Activated CD4-positive, alpha-beta T cell treated with anti-CD3 and anti-CD28 coated beads for 4 hours (primary cell): ENCODE data around the gene PPARG.

Experiments used
- DNase-seq, 2 donors: peaks; one replicate each; pipeline ENCODE4 v3.0.0-alpha.2; 2020

PPARG gene

DNA sequence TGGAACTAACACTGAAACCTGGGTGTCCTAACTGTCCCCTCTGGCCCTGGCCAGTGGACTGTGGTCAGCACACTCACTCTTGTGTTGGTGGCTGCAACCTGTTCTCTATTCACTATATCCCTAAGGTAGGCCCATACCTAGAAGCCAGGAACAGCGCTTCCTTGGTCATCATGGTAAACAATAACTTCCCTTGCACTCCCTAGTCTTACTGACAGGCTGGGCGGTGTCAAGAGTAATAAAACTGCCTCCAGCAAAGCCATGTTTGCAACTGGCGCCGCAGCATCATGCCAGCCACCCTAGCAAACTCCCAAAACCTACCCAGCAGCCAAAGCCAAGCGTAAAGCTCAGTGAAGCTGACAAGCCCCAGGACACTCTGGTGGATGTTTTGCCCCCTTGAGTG lies 132.3 kb downstream of the PPARG start:
- no peak for DNase-seq

DNA sequence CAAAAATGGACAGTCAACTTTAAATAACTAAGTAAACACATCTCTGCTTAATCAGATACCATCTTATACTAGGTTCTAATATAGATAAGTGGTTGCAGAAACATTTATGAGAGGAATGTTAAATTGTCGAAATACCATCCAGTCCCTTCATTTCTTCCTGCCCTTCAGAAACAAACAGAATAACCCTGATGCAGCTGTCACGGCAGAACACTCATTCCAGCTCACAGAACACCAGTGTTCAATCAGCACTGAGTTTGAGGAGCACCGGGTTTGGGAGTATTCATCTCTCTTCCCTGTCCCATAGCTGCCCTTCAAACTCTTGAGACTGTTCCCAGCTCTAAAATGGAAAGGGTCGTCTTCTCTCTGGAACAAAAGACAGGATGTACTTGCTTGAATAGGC lies 134.3 kb downstream of the PPARG start:
- DNase-seq: no peak

DNA sequence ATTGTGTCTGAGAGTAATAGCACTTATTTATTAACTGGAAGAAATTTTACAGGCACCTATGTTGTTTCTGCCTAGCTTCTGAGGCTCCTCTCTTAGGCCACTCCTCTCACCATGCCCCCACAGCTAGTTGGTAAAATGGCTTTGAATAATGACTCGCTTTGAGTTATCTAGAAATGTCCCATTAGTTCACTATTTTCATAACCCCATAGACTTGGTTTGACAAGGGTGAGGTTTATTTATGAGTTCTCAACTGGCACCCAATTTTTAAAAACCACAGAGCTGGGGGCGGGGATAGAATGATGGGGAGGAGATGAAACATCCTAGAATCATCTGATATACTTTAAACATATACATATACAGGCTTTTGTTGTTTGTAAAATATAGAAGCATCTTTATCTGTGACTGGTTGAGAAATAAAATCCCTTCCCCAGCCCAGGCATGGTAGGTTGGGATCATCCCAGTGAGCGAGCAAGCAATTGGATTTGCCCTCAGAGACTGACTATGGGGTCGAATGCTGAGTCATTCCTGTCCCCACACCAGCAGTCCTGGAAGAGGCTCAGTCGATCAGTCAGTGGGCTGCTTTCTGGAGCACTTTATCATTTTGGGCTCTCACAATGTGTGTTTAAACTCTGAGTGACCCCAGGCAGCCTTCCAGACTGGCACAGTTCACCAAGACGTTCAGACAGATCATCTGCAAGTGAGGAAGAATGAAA lies 135.2 kb downstream of the PPARG start:
- no peak for DNase-seq

DNA sequence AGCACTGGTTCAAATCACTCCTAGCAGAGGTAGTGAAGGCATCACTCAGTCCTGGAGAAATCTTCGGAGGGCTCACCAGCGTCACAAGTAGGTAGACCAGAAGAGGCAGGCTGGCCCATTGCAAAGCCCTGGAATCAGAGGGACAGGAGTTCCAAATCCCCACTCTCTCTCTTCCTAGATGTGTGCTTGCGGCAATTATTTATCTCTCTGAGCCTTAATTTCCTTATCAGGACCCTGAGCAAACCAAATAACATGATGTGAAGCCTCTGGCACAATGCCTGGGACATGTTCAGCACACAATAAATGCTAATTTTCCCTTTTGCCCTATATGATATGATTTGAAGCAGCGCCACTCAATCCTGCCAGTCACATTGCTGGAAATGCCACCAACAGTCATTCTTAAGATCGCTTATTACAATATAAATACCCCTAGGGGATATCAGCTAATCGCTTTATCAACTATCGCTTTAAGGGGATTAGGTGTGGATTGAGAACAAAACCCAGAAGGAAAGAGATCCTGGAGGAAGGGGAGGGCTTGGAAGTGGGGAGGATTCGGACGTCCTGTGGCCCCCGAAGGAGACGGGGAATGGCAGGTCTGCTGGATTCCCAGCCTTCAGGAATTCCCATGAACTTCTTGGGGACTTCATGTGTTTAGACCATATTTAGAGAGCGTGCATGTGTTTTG lies 135.9 kb downstream of the PPARG start:
- DNase-seq: no peak

DNA sequence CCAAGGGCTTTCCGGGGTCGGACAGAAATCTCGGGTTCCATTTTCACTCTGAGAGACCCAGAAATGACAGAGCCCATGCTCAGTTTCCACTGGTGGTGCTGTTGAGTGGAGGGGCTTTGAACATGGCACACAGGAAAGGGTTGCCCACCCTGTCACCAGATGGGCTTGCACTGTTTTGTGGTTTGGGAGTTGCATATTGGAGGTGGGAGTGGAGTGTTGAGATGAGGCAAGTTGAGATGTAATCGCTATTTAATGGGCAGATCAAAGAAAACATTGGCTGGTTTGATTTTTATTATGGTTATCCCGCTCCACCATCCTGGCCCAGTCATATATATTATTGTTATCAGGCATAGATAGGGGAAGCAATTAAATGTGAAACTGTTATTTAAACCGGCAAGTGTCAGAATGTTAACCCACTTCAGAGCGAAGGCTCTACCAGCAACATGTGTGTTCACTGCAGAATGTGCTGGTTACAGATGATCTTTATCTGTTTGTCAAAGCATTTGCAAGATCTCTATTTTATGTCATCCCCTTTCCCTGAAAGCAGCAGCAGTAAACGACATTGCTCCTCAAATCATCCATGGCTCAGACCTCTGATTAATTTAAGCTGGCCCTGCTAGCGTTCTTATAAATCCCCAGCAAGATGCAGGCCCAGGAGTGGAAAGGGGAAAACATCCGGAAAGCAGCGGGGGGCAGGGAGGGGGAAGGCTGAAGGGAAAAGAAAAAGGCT lies 137.1 kb downstream of the PPARG start:
- DNase-seq: no peak

DNA sequence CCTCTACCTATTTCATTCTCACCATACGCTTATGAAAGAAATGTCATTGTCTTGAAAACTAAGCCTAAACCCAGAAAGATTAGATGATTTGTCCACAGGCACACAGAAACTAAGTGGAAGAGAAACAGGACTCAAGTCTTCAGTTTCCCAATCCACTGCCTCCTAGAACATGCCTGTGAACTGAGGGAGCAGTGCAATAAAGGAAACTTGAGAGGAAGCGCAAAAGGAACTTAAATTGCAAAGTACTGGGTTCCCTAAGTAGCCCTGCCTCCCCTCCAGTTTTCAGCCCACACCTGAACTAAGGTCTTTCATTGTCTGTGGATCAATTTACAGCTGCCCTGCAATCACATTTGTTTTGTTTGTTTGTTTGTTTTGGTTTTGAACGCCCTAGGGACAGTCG lies 138.7 kb downstream of the PPARG start:
- no peak for DNase-seq

DNA sequence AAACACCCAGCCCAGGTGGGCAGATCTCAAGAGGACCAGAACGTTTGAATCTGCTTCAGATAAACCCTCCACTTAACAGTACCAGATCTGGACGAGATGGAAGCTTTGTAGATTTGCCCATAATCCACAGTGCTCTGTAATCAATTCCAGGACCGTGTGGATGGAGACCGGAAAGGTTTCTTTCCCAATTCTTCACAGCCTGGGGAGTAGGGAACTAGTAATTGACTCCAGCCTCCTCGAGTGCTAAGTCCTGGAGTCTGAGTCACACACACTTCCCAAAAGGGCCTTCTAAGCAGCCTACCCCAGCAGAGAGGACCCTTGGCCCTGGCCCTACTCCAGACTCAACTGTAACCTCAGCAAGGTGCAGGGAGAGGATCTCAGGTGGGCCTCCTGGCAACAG lies 139.3 kb downstream of the PPARG start:
- DNase-seq: no peak

DNA sequence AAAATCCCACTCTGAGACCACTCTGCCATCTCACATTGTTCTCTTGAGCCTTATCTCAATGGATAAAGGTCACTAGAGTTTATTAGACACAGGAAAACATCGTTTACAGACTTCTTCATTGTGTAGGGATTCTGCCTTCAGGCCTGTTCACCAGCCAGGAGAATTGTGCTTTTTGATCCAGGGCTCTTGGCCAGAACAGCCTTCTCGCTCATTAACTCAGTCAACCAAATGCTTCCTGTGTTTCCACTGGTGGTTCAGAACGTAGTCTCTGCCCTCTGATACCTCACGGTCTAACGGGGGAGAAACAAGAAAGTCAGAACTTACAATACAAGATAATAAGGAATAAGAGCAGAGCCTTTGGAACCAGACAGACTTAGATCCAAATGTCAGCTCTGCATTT lies 141.2 kb downstream of the PPARG start:
- no peak for DNase-seq

DNA sequence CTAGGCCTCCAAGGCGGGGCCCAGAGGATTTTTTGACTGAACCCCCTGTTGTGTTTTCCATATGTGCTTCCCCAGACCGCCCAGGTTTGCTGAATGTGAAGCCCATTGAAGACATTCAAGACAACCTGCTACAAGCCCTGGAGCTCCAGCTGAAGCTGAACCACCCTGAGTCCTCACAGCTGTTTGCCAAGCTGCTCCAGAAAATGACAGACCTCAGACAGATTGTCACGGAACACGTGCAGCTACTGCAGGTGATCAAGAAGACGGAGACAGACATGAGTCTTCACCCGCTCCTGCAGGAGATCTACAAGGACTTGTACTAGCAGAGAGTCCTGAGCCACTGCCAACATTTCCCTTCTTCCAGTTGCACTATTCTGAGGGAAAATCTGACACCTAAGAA lies 145.0 kb downstream of the PPARG start:
- DNase-seq: no peak

DNA sequence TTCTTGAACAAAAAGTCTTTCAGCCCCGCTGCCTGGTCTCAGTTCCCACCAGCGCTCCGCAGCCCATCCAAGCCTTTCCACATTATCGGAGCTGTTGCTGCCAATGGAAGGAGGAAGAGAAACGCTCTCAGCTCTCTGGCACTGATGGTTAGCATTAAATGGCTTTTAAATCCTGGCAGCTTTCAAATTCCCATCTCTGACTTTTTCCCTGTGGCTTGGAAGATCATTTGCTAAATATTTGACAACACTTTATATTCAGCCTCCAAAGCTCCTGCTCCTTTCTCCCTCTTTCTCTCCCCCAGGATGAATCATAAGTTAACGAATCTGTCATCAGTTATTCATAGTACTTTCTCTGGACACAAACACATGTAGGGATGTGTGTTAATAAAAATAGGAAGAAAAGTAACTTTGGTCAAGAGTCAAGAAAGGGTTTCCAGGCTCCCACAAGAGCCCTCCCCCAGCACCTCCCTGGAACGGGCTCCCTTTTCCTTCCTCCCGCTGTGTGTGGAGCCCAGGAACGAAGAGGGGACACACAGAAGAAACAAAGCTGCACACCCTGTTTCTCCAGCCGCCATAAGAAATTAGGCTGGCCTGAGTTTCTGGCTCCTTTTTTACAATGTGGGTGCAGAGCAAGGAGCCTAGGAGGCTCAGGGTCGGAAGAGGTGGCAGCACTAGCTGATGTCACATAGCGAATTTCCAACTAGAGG lies 147.8 kb downstream of the PPARG start:
- DNase-seq: no peak

DNA sequence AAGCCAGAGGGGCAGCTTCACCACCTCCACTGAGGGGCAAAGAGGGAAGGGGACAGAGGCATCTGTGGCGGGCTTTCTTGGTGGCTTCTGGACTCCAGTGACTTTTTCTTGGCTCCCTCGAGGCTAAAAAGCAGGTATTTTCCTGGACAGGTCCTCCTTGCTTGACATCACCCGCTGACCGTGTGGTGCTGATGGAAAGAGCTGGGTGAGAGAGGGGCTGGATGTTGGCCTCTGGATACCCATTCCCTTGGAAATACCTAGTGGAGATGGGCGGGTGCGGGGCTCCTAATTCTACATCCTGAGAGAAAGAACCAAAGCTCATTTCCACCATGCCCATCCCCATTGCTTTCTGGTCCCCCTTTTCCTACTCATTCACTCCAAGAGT lies 148.3 kb downstream of the PPARG start:
- DNase-seq: no peak

DNA sequence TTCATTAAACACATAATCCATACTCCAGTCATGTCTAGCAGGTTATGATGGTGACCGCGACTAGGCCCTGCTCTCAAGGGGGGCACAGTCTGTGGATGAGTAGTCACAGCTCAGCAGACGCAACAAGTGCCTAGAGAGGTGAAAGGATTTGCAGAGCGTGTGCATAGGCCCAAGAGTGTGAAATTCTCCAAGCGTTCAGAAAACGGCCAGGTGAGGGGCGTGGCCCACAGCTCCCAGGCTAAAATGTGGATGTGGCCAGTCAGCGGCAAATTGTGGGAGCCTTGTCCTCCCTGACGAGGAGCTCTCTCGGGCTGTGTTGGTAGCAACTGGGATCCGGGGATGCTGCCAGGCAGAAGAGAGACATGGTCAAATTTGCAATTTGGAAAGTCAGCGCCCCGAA lies 149.0 kb downstream of the PPARG start:
- no peak for DNase-seq

DNA sequence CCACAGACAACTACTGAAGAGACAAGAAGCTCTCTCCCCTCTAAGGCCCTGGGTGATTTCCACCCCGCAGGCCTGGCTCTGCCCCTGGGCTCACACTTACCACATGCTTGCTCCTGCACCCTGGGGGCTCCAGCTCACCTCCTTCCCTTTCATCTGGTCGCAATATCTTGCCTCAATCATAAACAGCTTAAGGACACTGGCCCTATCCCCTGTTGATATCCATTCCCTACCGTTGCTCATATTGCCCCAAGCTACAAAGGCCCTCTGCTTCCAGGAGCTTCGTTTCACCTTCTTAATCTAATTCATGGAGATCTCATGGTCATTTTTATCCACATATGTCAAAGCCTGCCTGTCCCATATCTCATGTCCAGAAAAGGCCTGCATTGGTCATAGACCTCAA lies 149.4 kb downstream of the PPARG start:
- DNase-seq: no peak

DNA sequence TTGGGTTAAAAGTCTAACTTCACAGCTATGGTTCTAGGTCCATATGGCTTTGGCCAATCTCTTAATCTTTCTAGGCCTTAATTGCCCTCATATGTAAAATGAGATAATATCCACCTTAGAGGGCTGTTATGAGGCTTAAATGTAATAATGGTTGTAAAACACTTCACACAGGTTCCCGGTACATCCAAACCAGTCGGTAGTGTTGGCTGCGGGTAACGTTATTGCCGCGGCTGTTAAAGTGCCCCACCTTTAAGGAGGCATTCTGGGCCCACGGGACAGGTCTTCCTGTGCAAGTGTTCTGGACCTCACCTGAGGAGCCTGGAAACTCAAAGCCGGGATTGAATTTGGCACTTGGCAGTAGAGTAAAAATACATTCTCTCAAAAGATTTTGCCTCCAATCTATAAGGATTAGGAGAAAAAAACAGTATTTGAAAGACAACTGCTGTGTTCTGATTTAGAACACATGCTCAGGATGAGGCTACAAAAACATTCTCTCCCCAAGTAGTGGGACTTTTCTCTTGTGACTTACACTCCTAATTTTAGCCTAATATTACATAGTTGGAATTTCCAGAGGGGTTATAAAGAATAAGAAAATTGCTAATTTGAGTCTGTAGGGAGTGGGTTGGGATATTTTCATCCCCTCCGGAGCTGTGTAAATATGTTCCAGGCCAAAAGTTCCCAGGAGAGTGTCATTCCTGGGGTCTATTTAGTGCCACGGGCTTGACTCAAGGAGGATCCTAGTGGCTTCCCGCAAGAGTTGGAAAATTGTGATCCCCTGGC lies 150.5 kb downstream of the PPARG start:
- DNase-seq: no peak

DNA sequence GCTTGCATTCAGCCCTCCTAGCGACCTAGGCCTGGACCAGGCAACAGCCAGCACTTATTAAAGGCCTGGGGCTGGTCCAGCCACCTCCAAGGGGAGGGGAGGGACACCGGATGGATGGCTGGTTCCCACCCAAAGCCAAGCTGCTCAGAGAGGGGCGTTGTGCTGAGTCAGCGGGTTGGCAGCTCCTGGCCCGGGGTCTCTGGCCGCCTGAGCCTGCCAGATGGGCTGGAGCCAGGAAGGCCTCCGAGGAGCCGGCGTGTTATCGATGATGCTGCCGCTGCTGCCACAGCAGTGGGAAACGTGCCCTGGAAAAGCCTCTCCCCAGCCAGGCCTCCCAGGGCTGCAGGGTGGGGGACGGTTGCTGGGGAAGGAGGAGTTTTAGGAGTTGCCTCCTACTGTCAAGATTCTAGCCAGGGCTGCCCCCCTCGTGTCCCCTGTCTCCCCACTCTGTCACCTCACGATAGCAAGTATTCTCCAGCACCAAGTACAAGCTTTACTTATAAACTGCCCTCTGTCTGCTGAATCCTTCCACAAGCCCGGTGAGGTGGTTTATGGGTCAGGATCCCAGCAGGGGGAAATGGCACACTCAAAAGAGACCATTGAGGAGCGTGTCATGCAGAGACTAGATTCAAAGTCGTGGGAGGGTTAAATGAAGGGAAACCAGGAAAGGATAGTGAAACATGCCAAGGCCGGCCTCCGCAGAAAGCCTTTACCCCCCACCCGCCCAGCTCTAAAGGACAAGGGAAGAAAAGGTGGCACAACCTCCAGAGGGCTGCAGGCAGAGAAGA lies 152.3 kb downstream of the PPARG start:
- DNase-seq: no peak

DNA sequence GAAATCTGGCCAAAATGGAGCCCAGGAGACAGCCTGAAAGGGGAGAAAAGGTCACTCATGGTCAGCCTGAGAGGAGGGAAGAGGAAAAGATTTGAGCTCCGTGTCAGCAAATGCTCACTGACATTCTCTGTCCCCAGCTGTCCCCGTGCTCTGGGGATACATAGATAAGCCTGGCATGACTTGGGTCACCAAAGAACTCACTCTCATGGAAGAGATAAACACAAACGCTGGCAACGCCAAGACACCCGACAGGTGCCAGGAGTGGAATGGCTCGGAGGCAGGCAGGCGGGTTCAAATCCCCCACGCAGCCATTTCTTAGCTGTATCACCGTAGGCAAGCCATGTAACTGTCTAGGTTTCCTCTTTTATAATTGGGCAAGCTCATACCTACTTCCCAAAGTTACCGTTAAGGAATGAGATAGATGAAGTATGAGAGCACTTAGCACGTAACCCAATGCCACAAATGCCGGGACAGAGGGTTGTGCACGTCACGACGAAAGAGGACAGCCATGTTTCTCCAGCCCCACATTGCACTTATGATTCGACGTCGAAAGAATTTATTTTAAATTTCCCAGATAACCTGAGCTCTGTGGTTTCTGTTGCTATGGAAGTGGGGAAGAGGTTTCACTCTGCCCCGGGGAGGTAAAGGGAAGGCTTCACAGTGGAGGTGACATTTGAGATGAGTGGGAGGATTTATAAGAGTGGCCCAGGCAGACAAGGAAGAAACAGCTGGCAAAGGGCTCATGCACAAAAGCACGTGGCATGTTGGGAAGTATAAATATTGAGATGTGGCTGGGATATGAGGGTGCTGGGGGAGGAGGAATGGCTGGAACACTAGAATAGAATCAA lies 154.0 kb downstream of the PPARG start:
- DNase-seq: no peak

DNA sequence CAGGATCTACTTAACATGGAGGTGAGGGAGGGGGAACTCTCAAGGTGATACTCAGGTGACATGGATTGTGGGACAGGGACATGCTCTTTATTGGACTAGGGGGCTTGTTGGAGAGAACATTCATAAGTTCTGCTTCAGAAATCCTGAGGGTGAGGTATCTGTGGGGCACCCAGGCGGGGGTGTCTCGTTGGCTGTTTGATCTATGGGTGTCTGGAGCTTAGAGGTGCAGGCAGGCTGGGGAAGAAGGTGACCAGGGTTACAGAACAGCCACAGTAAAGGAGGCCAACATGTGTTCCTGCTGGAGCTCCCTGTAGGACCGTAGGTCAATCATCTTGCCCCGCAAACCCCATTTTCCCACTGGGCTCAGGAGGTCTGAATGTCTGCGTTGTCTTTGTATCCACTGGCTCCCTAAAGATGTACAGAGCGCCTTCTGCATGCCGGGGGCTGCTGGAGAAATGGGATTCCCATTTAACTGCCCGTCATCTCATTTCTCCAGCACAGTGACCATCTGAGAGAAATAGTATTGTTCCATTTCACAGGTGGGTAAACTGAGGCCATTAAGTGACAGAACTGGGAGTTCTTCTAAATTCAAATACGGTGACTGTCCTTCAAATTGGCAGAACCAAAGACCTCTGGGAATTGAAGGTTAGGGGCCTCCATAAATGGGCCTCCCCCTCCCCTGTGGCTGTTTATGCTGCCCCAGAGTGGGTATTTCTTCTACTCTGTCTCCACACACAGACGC lies 155.1 kb downstream of the PPARG start:
- DNase-seq: no peak

DNA sequence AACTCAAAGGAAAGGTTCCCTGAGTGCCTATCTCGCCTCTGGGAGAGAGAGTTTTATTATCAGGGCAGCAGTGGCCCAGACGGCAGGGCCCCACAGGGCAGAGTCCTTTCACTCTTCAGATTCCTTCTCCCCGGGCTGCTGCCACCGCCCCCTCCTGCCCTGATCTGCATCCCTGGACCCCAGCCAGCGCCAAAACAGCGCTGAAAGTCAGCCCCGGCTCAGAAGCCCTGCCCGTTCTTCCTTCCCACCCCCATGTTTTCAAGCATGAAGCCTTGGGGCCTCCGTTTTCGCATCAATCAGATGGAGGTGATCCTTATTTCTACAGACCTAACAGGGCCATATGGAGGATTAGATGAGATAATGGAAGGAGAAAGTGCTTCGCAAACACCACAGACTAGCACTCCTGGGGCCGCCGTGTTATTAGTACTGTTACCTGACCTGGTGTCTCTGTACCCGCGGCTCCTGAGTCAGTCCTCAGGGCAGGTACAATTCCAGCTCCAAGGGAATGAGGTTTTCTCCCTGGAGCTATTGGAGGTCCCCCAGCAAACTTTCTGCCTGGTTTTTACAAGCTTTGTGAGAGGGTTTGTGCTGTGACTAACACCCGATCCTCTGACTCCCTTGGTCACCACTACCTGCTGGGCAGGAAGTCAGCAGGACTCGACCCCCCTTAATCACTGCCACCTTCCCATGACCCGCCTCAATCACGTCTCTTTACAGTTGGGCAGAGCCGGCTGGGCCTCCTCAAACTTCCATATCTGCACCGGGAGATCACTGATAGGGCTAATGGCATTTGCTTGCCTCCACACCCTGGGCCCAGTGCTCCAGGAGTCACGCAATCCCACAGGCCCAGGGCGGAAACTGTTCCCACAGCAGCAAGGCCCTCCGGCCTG lies 156.0 kb downstream of the PPARG start:
- DNase-seq: no peak
